NCI-H526 (cell line): ENCODE measurements around the gene WDHD1.
"Not testable (repeated sequence)": the region's sequence is repeated elsewhere in the genome, so short reads cannot be mapped to it uniquely, and the experiment has no call there.

Source experiments
- DNase-seq, 2 experiments: peaks; one replicate each; lab custom pipeline; 2025; lab: John Stamatoyannopoulos, UW

The WDHD1 gene, protein sequence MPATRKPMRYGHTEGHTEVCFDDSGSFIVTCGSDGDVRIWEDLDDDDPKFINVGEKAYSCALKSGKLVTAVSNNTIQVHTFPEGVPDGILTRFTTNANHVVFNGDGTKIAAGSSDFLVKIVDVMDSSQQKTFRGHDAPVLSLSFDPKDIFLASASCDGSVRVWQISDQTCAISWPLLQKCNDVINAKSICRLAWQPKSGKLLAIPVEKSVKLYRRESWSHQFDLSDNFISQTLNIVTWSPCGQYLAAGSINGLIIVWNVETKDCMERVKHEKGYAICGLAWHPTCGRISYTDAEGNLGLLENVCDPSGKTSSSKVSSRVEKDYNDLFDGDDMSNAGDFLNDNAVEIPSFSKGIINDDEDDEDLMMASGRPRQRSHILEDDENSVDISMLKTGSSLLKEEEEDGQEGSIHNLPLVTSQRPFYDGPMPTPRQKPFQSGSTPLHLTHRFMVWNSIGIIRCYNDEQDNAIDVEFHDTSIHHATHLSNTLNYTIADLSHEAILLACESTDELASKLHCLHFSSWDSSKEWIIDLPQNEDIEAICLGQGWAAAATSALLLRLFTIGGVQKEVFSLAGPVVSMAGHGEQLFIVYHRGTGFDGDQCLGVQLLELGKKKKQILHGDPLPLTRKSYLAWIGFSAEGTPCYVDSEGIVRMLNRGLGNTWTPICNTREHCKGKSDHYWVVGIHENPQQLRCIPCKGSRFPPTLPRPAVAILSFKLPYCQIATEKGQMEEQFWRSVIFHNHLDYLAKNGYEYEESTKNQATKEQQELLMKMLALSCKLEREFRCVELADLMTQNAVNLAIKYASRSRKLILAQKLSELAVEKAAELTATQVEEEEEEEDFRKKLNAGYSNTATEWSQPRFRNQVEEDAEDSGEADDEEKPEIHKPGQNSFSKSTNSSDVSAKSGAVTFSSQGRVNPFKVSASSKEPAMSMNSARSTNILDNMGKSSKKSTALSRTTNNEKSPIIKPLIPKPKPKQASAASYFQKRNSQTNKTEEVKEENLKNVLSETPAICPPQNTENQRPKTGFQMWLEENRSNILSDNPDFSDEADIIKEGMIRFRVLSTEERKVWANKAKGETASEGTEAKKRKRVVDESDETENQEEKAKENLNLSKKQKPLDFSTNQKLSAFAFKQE

DNA sequence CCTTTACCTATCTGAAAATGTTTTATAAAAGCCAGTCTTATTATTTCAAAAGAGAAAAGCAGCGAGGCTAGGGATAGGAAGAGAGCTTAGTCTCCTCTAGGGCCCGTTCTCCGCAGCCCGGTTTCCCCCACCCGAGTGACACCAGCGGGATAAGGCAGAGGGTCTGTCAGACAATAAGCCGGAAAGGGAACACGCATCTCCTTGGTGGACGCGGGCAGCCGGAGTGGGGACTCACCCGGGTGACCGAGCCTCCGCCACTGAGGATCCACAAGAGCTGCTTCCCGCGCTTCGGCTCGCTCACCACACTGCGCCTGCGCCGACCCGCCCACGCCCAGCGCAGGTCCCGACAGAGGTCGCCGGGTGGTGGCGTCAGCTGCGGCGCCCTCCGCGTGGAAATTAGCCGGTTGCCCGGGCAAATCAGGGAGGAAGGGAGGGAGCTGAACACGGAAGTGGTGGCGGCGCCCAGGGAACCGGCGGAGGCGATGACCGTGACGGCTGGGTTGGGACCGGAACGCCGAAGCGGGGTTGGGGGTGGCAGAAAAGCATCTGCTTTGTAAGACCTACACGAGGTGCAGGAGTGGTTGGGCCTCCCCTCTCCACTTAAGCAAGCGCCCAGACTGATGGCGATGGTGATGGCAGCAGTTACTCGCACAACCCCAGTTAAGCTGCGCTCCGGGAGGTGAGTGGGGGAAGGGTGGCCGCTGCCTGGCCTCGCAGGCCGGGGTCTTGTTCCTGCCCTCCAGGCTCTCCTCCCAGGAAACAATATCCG is at the start of gene WDHD1, which contains the start of gene SOCS4:
Gene WDHD1 (minus strand): TSS at position 307 of the 769 bp plus-strand sequence. CDS start 312 bp downstream, outside the sequence.
Gene SOCS4 (plus strand): TSS at position 444 of the 769 bp plus-strand sequence. CDS start 15,806 bp downstream, outside the sequence.
- DNase-seq = peak; percentile 91 to 97

DNA sequence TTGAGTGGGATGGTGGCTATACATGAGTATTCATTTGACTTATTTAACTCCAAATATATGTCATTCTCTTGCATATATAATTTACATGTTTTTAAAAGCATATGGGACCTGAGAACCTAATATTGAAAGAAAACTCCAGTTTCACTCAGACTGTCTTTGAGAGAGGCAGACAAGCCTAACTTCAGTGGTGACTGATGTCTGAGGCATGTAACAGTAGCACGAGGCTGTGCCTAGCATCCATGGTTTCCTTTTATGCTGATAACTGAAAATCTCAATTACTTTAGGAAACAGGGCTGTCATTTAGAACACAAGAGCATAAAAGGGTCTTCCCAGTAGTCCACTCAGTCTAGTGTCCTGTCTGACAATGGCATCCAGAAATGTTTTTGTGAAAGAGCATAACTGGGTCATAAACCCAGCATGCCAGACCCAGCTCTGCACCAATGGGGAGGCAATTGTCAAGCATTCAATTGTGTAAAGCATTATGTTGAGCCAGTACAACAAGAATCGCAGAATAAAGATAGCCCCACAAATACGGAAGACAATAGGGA is 48.8 kb upstream of the WDHD1 start:
- no peak for DNase-seq

DNA sequence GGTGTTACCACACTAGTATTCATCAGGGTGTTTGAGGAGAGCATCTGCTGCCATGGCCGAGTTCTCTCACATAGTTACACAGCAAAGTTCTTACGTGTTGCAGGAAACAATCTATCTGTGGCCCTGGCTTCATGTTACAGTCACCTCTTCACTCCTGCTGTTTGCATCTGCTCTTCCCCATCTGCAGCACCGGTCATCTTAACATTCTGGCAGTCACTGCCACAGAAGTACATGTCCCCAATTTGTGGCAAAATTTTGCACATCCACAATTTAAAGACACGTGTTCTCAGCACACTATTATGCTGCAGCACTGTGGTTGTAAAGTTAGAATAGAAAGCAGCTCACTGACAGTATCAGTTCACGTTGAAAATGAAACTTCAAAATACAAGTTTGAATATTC is 47.8 kb upstream of the WDHD1 start:
- no peak for DNase-seq

DNA sequence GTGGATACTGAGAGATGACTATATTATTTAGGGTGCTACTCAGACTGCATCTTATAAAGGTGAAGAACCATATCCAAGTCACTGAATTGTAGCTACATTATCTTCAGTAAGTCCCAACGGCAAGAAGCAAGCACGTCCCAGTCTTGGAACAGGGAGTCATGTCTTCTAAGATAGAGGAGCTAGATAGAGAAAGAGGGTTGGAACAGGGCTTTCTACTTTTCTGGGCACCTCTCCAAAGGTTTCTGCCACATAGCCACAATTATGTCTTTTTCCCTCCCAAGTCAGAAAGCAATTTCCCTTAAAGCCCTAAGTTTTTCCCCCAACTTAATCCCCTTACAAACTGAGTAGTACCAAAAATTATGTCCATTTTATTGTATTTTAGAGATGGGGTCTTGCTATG is 47.0 kb upstream of the WDHD1 start:
- no peak for DNase-seq

DNA sequence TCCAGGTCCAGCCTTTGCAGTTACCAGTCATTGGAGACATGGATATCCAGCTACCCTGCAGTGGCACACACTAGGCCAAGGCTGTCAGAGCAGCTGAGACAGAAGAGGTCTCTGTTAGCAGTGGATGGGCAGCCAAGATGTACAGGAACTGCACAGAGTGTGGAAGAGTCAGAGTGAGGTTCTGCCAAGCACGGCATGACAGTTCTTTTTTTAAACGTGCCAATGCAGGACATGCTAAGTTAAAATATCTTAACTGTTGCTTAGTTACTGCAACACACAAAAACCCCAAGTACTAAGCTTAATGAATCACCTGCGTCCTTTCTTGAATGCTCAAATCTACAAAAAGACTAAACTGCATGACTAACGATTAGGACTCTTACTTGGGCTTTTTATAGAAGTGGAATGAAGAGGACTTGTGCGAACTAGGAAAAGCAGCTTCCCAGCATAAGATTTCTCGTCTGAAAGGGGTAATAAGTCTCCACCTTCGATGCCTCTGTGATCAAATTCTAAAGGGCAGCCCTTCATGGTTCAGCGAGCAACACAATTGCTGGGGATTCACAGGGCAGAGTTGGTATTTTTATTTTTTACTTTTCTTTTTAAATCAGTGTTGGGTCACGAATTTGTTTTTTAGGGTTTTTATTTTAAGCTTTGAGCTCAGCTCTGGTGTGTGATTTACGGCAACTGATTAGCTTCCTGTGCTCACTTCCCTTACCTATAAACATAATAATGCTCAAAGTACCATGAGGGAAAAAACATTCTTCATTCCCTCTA is 45.2 kb upstream of the WDHD1 start:
- DNase-seq = no peak

DNA sequence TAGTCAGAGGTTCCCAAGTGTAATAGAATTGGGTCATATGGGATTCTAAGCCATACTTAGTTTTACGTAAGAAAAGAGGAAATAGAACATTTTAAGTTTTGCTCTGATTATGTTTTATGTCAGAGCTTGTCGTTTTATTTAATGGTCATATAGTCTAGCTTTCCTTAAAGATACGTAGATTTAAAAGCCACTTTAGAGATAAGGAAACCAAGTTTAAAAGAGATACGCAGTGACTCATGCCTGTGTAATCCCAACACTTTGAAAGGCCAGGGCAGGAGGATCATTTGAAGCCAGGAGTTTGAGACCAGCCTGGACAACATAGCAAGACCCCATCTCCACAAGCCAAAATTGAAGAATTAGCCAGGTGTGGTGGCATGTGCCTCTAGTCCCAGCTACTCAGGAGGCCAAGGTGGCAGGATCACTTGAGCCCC is 44.1 kb upstream of the WDHD1 start:
- DNase-seq = no peak

DNA sequence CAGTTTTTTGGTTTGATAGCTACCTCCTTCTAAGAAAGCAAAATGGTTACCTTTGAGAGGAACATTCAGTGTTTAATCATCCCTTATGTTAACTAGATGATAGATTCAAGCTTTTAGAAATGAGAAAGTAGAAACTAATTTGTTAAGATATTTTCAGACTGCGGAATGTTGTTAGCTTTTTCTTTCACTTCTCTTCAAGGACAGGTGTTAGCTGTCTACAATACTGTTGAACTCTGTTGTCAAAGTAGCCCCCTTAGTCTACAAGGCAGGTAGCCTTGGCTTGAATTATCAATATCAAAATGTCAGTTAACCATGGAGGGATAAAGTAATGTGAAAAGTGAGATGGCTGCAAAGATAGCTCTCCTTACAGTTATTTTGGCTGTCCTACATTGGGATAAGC is 39.3 kb upstream of the WDHD1 start:
- DNase-seq = no peak

DNA sequence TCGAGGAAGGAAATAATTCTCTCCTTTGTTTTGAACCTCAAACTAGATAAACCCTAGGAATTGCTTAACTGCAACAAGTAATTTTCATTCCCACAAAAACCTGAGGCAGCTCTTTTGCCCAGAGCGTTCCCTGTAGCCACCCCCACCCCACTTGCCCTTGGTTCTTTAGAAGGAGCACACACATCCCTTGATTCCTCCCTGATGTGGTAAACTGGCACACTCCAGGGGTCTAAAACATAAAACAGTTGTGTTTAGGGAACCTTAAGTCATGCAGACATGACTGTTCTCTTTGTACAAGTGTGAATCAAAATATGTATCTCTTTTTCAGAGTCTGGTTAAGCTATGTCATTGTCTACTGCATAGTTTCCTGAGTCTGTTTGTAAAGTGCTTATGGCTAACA is 38.5 kb upstream of the WDHD1 start:
- no peak for DNase-seq

DNA sequence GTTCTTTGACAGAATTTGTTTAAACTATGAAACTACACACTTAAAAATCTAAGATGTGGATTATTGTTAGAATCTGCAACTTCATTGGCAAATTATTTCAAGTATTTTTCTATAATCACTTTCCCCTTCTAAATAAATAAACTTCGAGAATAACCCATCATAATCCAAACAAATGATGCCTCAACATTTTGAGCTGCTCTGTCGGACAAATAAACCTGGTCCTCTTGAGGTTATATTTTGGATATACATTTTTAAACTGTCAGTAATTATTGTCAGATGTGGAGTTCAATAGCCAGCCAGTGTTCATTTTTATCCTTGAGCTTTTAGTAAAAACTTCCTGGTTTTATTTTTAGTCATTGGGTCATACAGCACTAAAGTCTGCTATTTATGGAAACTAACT is 38.0 kb upstream of the WDHD1 start:
- not testable (repeated sequence) for DNase-seq

DNA sequence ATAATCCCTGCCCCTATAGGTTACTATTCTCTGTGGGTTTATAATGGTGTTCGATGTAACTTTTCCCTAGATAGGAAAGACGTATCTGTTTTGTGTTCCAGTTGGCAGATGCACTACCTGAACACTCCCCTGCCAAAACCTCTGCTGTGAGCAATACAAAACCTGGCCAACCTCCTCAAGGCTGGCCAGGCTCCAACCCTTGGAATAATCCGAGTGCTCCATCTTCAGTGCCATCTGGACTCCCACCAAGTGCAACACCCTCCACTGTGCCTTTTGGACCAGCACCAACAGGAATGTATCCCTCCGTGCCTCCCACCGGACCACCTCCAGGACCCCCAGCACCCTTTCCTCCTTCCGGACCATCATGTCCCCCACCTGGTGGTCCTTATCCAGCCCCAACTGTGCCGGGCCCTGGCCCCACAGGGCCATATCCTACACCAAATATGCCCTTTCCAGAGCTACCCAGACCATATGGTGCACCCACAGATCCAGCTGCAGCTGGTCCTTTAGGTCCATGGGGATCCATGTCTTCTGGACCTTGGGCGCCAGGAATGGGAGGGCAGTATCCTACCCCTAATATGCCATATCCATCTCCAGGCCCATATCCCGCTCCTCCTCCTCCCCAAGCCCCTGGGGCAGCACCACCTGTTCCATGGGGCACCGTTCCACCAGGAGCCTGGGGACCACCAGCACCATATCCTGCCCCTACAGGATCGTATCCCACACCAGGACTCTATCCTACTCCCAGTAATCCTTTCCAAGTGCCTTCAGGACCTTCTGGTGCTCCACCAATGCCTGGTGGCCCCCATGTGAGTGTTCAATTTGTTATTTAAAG is 35.8 kb upstream of the WDHD1 start:
- no peak for DNase-seq

DNA sequence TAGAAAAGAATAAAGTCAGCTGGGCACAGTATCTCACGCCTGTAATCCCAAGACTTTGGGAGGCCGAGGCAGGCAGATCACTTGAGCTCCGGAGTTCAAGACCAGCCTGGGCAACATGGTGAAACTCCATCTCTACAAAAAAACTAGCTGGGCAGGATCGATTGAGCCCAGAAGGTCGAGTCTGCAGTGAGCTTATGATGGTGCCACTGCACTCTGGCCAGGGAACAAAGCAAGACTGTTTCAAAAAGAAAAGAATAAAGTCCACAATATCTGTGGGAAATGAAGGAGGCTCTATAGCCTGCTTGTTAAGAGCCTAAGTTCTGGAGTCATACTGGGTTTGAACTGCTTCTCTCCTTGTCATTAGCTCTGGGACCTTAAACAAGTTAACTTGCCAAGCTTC is 32.4 kb upstream of the WDHD1 start:
- no peak for DNase-seq

DNA sequence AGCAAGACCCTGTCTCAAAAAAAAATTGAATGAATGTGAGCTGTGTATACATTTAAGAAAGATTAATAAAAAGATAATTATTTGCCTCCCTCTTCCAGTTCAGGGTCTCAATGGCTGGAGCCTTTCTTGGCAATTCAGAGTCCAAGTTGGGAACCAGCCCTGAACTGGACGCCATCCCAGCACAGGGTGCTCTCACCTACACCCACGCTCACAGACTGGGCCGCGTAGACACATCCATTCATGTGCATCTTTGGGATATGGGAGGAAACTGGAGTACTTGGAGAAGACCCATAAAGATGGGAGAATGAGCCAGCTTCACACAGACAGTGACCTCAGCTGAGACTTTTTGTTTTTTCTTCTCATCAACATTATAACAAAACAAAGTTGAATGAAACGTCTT is 31.0 kb upstream of the WDHD1 start:
- DNase-seq = no peak

DNA sequence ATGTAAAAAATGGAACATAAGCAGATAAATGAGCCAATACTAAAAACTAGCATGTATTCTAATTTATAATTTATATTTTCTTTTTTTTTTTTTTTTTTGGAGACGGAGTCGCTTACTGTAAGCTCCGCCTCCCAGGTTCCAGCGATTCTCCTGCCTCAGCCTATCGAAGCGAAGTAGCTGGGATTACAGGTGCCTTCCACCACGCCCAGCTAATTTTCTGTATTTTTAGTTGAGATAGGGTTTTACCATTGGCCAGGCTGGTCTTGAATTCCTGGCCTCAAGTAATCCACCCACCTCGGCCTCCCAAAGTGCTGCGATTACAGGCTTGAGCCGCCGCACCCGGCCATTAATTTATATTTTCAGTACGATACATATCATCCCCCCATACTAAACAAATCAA is 27.2 kb upstream of the WDHD1 start:
- DNase-seq = no peak

DNA sequence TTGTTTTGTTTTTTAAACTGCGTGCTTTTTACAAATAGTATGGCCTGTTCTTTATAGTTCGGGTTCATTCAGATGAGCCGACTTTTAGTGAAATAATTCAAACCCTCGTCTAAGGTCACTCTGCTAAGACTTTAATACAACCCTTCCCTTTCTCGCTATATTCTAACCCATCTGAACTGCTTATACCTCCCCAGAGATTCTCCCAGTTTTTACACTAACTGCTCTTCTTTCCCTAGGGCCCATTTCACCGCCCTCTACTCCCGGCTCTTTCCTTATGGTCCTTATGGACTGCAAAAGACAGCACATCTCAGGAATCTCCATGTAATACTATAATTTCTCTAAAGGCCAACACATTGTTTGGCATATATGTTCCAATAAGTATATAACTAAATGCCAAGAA is 26.6 kb upstream of the WDHD1 start:
- no peak for DNase-seq

DNA sequence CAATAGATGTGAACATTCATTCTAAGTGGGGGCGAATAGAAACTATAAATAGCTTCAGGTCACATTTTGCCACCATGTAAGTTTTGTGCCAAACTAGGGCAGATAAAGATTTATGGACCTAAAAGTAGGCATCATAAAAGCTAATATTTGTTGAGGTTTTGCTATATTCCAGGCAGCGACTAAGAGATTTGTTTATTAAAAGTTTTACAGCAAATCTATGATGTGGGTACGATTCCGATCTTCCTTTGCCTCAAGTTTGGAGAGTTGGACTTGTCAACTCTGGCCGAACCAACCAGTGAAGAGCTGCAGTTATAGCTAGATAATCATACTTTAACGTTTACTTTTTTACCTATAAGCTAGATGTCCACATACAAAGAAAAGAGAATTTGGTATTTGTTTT is 26.1 kb upstream of the WDHD1 start:
- DNase-seq = no peak

DNA sequence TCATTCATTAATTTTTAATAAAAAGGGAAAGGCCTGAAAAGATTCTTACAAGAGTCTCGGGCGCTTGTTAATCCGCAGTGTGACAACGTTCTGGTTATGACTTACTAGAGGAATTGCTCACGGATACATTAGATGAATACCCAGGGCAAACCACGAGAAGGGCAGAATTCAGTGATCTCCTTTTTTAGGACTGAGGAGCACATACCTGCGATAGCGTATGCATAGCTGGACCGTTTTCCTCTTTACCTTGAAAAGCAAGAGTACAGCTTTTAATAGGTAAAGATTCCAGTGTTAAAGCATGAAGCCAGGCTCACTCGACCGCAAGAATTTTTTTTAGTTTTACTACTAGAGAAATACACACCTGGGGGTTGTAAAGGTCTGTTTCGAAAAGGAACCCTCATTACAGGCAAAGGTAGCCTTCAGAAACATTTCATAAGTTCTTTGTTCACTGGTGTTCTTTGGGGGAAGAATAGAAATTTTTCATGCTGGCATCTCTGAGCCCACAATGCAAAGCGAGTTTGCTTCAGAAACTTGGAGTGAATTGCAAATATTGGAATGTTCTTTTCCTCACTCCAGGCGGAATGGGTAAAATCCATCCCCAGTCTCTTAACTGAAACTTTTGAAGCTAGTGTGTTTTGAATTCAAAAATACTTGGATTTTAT is 25.5 kb upstream of the WDHD1 start:
- DNase-seq = peak; percentile 40 to 67

DNA sequence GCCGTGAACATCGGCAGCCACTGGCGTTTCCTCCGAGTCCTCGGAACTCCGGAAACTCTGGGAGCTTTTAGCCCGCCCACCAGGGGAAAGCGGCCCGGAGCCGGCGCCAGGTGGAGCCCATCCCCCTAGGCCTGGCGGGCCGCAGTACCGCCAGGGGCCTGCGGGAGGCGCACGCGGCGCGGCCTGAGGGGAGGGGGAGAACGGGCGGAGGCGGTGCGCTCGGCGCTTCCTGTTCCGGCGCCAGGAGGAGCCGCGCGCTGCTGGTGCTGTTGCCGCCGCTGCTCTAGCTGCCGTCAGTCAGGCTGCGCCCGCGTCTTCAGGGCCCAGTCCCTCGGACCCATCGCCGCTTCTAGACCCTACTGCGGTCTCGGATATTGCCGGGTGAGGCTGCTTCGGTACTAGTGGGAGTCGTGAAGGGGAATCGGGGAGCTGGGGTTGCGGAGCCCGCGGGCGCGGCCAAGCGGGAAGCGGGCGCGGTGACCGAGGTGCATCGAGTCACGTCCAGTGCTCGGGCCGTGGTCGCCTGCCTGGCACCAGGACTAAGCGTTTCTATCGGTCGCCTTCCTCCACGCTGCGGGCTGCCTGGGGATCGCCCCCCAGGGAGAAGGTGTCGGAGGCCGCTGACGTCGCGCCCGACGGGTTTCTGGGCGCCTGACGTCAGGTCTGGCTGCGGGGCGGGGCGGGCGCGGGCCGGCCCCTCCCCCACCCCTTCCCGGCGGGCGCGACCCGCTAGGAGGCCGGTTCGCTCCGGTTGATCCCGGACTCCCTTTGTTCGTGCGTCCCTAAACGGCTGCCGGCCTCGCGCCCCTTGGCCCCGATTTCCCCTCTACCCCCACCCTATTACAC is 24.7 kb upstream of the WDHD1 start, which contains the start of gene MAPK1IP1L:
Gene MAPK1IP1L (plus strand): TSS at position 225 of the 846 bp plus-strand sequence. CDS start 10,037 bp downstream, outside the sequence.
- DNase-seq = peak; percentile 82 to 94

DNA sequence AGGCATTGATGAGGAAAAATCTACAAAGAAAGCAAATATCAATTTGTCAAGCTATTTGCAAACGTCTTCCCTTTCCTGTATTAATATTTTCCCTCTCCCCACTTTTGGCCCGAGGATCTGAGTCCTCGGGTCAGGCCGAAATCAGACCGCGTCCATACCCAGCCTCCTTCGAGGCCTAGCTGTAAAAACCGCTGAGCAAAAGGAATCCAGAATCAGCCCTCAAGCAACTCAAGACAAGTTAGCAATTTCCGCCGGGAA is 24.2 kb upstream of the WDHD1 start:
- no peak for DNase-seq
